K562 (cell line): ENCODE measurements around the gene TUBA4B. TPM values are rescaled to one million over a fixed set of nuclear protein-coding genes. Genes with fewer than 3 reads are reported as not detected.

Source experiments
- ARNT ChIP-seq, 2 experiments: fragments of 450-650 bp; IDR thresholded peaks; 2 replicates each; pipeline ENCODE4 v1.6.1; 2016; ENCODE audit warnings: mild to moderate bottlenecking in 1 of 2
- ATF1 ChIP-seq, 2 experiments: fragments of 450-650 bp in 1 of 2; IDR thresholded peaks; 2 replicates each; pipeline ENCODE4 v1.6.1; 2016; ENCODE audit warnings: missing compliant biosample characterization in 1 of 2, missing genetic modification characterization in 1 of 2
- CEBPG ChIP-seq, 3 experiments: fragments of 200-800 bp in 1 of 3; sonication (Bioruptor generic) in 1 of 3; sonication (generic) in 1 of 3; formaldehyde crosslinking in 1 of 3; IDR thresholded peaks in 2 of 3; conservative IDR thresholded peaks in 1 of 3; 2 replicates each; pipeline versions ENCODE4 v1.6.1 to v1.8.0; 2016 to 2022; ENCODE audit warnings: missing compliant biosample characterization in 2 of 3, missing genetic modification characterization in 2 of 3, mild to moderate bottlenecking in 1 of 3, missing genetic modification reagents in 1 of 3
- CGGBP1 ChIP-seq: fragments of 250-450 bp; sonication (Bioruptor Pico); IDR thresholded peaks from 2 replicates; pipeline ENCODE4 v1.9.0; 2021; ENCODE audit warnings: mild to moderate bottlenecking
- CREB5 ChIP-seq: fragments of 250-450 bp; sonication (Bioruptor Pico); IDR thresholded peaks from 2 replicates; pipeline ENCODE4 v1.5.0; 2020; ENCODE audit warnings: mild to moderate bottlenecking
- EGR1 ChIP-seq: fragments of 450-650 bp; conservative IDR thresholded peaks from 2 replicates; pipeline ENCODE4 v1.6.1; 2017; ENCODE audit warnings: mild to moderate bottlenecking
- ELF1 ChIP-seq: fragments of 200-800 bp; sonication (Bioruptor generic); IDR thresholded peaks from 2 replicates; pipeline ENCODE4 v1.6.1; 2016; ENCODE audit warnings: missing genetic modification characterization, missing compliant biosample characterization
- ESRRA ChIP-seq: fragments of 450-650 bp; IDR thresholded peaks from 2 replicates; pipeline ENCODE4 v1.6.1; 2014; ENCODE audit warnings: low read depth, mild to moderate bottlenecking, moderate library complexity, borderline replicate concordance
- ETS1 ChIP-seq: conservative IDR thresholded peaks from 2 replicates; pipeline ENCODE4 v1.6.1; 2011; ENCODE audit warnings: low read depth, mild to moderate bottlenecking, low read length; ENCODE audit not compliant: control insufficient read depth
- GMEB1 ChIP-seq: fragments of 250-450 bp; sonication (Bioruptor Pico); IDR thresholded peaks from 2 replicates; pipeline ENCODE4 v1.4.0; 2020; ENCODE audit warnings: mild to moderate bottlenecking
- GTF2A2 ChIP-seq: IDR thresholded peaks from 2 replicates; pipeline ENCODE4 v1.6.1; 2016; ENCODE audit warnings: mild to moderate bottlenecking, missing genetic modification characterization, missing compliant biosample characterization
- HDGF ChIP-seq: fragments of 450-650 bp; IDR thresholded peaks from 2 replicates; pipeline ENCODE4 v1.6.1; 2016
- NR0B1 ChIP-seq: fragments of 450-650 bp; IDR thresholded peaks from one replicate; pipeline ENCODE4 v1.6.1; 2018; ENCODE audit warnings: mild to moderate bottlenecking, moderate library complexity; ENCODE audit not compliant: partially characterized antibody
- RUNX1 ChIP-seq: sonication (generic); IDR thresholded peaks from 2 replicates; pipeline ENCODE4 v1.6.1; 2016; ENCODE audit warnings: antibody characterized with exemption, low read depth
- SMAD2 ChIP-seq: fragments of 150-350 bp; IDR thresholded peaks from 2 replicates; pipeline ENCODE4 v1.6.1; 2014; ENCODE audit warnings: low read depth, mild to moderate bottlenecking, low read length
- TRIM28 ChIP-seq: fragments of 450-650 bp; IDR thresholded peaks from 2 replicates; pipeline ENCODE4 v1.6.1; 2017
- ZBED1 ChIP-seq: IDR thresholded peaks from 2 replicates; pipeline ENCODE4 v1.6.1; 2014
- polyA plus RNA-seq, 8 experiments: library from polyadenylated mRNA; depleted of rRNA in 4 of 8; stranded (reverse) in 5 of 8; unstranded in 3 of 8; fragments of >200 nt; fragmentation: Nextera tagmentation in 2 of 8; fragmentation: Illumina TruSeq in 1 of 8; extraction: Ambion mirVana in 2 of 8; extraction: Trizol in 1 of 8; gene quantifications; 2 replicates each; pipeline versions ENCODE4 v1.2.1 to v1.2.3, GENCODE V29; 2011 to 2014; ENCODE audit warnings: inconsistent platforms in 1 of 8, missing spikeins in 1 of 8
- total RNA-seq, 7 experiments: library from RNA; depleted of rRNA in 6 of 7; stranded (reverse); fragments of >200 nt in 6 of 7; fragmentation: Illumina TruSeq in 2 of 7; extraction: Trizol in 2 of 7; gene quantifications; 2 replicates each; pipeline versions ENCODE4 v1.2.1 to v1.2.3, GENCODE V29; 2011 to 2021; ENCODE audit warnings: low replicate concordance in 1 of 7

Gene TUBA4B
- total and polyA plus RNA-seq, 9 of the 15 experiments (the other 6 are each of a cell fraction or from before 2014, with no cell fraction given), result 0.04 TPM; not detected in 8

- TF ChIP-seq CGGBP1 (no peak), EGR1 (peak; percentile 16; the same call in 1 of the 2 replicates), GTF2A2 (tag) (no peak), CEBPG (CRISPR knock-in tag; IDR thresholded peaks at IDR 0.05) (no peak), CEBPG (tag; conservative IDR thresholded peaks at IDR 0.05 in 1 of 2, IDR thresholded peaks at IDR 0.05 in 1 of 2) (peak in 1 of 2 experiments; percentile 55; a peak in 2 of 4 replicates), RUNX1 (no peak), ESRRA (no peak), ARNT (IDR thresholded peaks at IDR 0.05) (no peak), ETS1 (no peak), ELF1 (tag) (no peak), NR0B1 (no peak), CREB5 (CRISPR knock-in tag) (no peak), HDGF (no peak), TRIM28 (no peak), ATF1 (CRISPR knock-in tag; IDR thresholded peaks at IDR 0.05) (no peak), ATF1 (tag; IDR thresholded peaks at IDR 0.05) (0 out of 2 replicates have a peak, but pooled peaks have one; percentile 9), ZBED1 (no peak), SMAD2 (no peak), GMEB1 (CRISPR knock-in tag) (no peak)
These were observed 56.2 kb downstream of the TUBA4B start, which contains the start of gene PTPRN (continued) for GRCh38 chr2:219309278-219309677.
